ENCODE data around the gene KCNQ5.

DNA sequence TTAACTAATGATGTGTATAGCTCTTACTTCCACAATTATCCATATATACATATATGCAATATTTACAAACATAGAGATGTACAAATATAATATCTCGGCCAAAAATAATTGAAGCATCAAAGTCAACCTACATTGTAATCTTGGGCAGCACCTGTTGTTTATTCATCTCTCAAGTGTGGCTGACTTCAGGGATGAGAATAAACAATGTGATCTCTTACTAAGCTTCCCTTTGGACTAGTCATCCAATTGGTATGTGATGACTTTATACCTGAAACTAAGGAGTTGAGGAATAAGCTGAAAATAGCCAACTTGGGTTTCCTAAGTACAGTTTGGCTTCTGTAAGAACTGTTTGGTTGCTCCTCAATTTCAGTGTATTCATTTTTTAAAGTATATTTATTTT, 346.8 kb downstream of the KCNQ5 start:
- no peak for TF ChIP-seq POLR2A (IDR thresholded peaks at IDR 0.05)
- TF ChIP-seq, protein P1, sequence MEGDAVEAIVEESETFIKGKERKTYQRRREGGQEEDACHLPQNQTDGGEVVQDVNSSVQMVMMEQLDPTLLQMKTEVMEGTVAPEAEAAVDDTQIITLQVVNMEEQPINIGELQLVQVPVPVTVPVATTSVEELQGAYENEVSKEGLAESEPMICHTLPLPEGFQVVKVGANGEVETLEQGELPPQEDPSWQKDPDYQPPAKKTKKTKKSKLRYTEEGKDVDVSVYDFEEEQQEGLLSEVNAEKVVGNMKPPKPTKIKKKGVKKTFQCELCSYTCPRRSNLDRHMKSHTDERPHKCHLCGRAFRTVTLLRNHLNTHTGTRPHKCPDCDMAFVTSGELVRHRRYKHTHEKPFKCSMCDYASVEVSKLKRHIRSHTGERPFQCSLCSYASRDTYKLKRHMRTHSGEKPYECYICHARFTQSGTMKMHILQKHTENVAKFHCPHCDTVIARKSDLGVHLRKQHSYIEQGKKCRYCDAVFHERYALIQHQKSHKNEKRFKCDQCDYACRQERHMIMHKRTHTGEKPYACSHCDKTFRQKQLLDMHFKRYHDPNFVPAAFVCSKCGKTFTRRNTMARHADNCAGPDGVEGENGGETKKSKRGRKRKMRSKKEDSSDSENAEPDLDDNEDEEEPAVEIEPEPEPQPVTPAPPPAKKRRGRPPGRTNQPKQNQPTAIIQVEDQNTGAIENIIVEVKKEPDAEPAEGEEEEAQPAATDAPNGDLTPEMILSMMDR (IDR thresholded peaks at IDR 0.05) = no peak

Measured in thyroid gland (tissue), 4 donors.